IMR-90 (cell line): ENCODE data around the gene NUP98. TPM values are rescaled to one million over a fixed set of nuclear protein-coding genes. Genes with fewer than 3 reads are reported as not detected.

Experiments
- ATAC-seq: fragments of 200-7000 bp; cut with Tn5 transposase; 2 replicates; pipeline ENCODE4 v1.9.1; 2020; ENCODE audit warnings: low read depth, mild to moderate bottlenecking, moderate library complexity
- BruUV-seq: library from RNA; stranded (reverse); fragments of 400-500 nt; replicated peaks from 2 replicates; lab custom pipeline; 2021; lab: Mats Ljungman, UMichigan
- CTCF ChIA-PET: fragments of 300-600 bp; formaldehyde crosslinking; extraction: SDS; loops from one replicate; lab custom pipeline; 2021; ENCODE audit warnings: antibody characterized with exemption; lab: Yijun Ruan, JAX
- POLR2A ChIA-PET: fragments of 300-600 bp; sonication (Branson Sonifier 250); formaldehyde crosslinking; loops from one replicate; lab custom pipeline; 2022; ENCODE audit warnings: antibody characterized with exemption; ENCODE audit not compliant: unreplicated experiment; lab: Charles Lee
- DNase-seq: peaks from one replicate; pipeline ENCODE4 v3.0.0; 2013
- H2AFZ ChIP-seq: replicated peaks from 2 replicates; pipeline ENCODE3; 2013; ENCODE audit warnings: low read length, mild to moderate bottlenecking; ENCODE audit not compliant: poor library complexity
- H2AK5ac ChIP-seq: 2 replicates; pipeline ENCODE4 v1.6.1; 2013; ENCODE audit warnings: low read depth, low read length, inconsistent platforms
- H2AK9ac ChIP-seq: replicated peaks from 2 replicates; pipeline ENCODE3; 2013; ENCODE audit warnings: mild to moderate bottlenecking, low read depth, low read length, moderate library complexity; ENCODE audit not compliant: poor library complexity
- H2BK120ac ChIP-seq: 2 replicates; pipeline ENCODE4 v1.6.1; 2013; ENCODE audit warnings: low read depth, low read length, inconsistent platforms
- H2BK15ac ChIP-seq: 3 replicates; pipeline ENCODE4 v1.6.1; 2013; ENCODE audit warnings: low read depth, low read length, inconsistent platforms
- H2BK20ac ChIP-seq: 2 replicates; pipeline ENCODE4 v1.6.1; 2013; ENCODE audit warnings: low read depth, mild to moderate bottlenecking, inconsistent platforms, low read length, moderate library complexity
- H2BK5ac ChIP-seq: 2 replicates; pipeline ENCODE4 v1.6.1; 2013; ENCODE audit warnings: mild to moderate bottlenecking, low read depth, low read length, inconsistent platforms; ENCODE audit not compliant: poor library complexity, severe bottlenecking
- H3K14ac ChIP-seq: replicated peaks from 2 replicates; pipeline ENCODE4 v1.6.1; 2013; ENCODE audit warnings: low read depth, low read length, inconsistent platforms
- H3K18ac ChIP-seq: 2 replicates; pipeline ENCODE4 v1.6.1; 2013; ENCODE audit warnings: low read depth, low read length, control low read depth
- H3K23ac ChIP-seq: 2 replicates; pipeline ENCODE4 v1.6.1; 2013; ENCODE audit warnings: low read depth, low read length, inconsistent platforms
- H3K27ac ChIP-seq: 2 replicates; pipeline ENCODE4 v1.5.1; 2013; ENCODE audit warnings: mild to moderate bottlenecking, control low read depth, low read length; ENCODE audit not compliant: insufficient read depth
- H3K27me3 ChIP-seq: 2 replicates; pipeline ENCODE4 v1.6.1; 2013; ENCODE audit warnings: low read length; ENCODE audit not compliant: control insufficient read depth, insufficient read depth
- H3K36me3 ChIP-seq: 2 replicates; pipeline ENCODE4 v1.6.1; 2013; ENCODE audit warnings: low read length, mixed read lengths; ENCODE audit not compliant: control insufficient read depth, insufficient read depth
- H3K4ac ChIP-seq: 2 replicates; pipeline ENCODE4 v1.6.1; 2013; ENCODE audit warnings: low read depth, low read length, inconsistent platforms
- H3K4me1 ChIP-seq: 2 replicates; pipeline ENCODE4 v1.6.1; 2013; ENCODE audit warnings: low read length, mixed read lengths; ENCODE audit not compliant: control insufficient read depth, insufficient read depth
- H3K4me2 ChIP-seq: 2 replicates; pipeline ENCODE4 v1.6.1; 2013; ENCODE audit warnings: low read depth, mild to moderate bottlenecking, control low read depth, low read length, moderate library complexity
- H3K4me3 ChIP-seq: 2 replicates; pipeline ENCODE4 v1.5.1; 2013; ENCODE audit warnings: low read depth, mild to moderate bottlenecking, control low read depth, low read length, moderate library complexity; ENCODE audit not compliant: insufficient read depth
- H3K56ac ChIP-seq: 2 replicates; pipeline ENCODE4 v1.6.1; 2013; ENCODE audit warnings: low read length, inconsistent platforms; ENCODE audit not compliant: insufficient read depth; ENCODE audit errors: extremely low read depth
- H3K79me1 ChIP-seq, 2 experiments: 2 replicates each; pipeline ENCODE4 v1.6.1; 2013; ENCODE audit warnings: low read length in 2 of 2, inconsistent platforms in 1 of 2, low read depth in 1 of 2
- H3K9ac ChIP-seq: 2 replicates; pipeline ENCODE4 v1.6.1; 2013; ENCODE audit warnings: low read depth, low read length, control low read depth
- H3K9me1 ChIP-seq: 2 replicates; pipeline ENCODE4 v1.6.1; 2013; ENCODE audit warnings: low read length, inconsistent platforms; ENCODE audit not compliant: insufficient read depth
- H3K9me3 ChIP-seq: 2 replicates; pipeline ENCODE4 v1.6.1; 2013; ENCODE audit warnings: low read length; ENCODE audit not compliant: control insufficient read depth, insufficient read depth
- H4K20me1 ChIP-seq: 2 replicates; pipeline ENCODE4 v1.6.1; 2013; ENCODE audit warnings: low read length, inconsistent platforms; ENCODE audit not compliant: insufficient read depth
- H4K5ac ChIP-seq: 2 replicates; pipeline ENCODE4 v1.6.1; 2013; ENCODE audit warnings: mild to moderate bottlenecking, low read depth, low read length, control low read depth
- H4K8ac ChIP-seq, 2 experiments: 2 replicates each; pipeline ENCODE4 v1.6.1; 2013; ENCODE audit warnings: low read depth in 2 of 2, low read length in 2 of 2, control low read depth in 1 of 2, inconsistent platforms in 1 of 2
- H4K91ac ChIP-seq: 2 replicates; pipeline ENCODE4 v1.6.1; 2013; ENCODE audit warnings: low read depth, low read length, inconsistent platforms; ENCODE audit not compliant: insufficient read depth
- BHLHE40 ChIP-seq: fragments of 150-350 bp; IDR thresholded peaks from 2 replicates; pipeline ENCODE4 v1.6.1; 2016; ENCODE audit warnings: mild to moderate bottlenecking, low read depth, low read length
- CEBPB ChIP-seq: IDR thresholded peaks from 2 replicates; pipeline ENCODE4 v1.6.1; 2012; ENCODE audit warnings: low read depth, low read length, improper control_type of control experiment
- CTCF ChIP-seq: conservative IDR thresholded peaks from 2 replicates; pipeline ENCODE4 v1.5.1; 2012; ENCODE audit warnings: mild to moderate bottlenecking, low read depth, low read length, improper control_type of control experiment
- ELK1 ChIP-seq: fragments of 150-350 bp; IDR thresholded peaks from 2 replicates; pipeline ENCODE4 v1.6.1; 2016; ENCODE audit warnings: low read depth, mild to moderate bottlenecking, low read length, moderate library complexity, borderline replicate concordance
- FOS ChIP-seq: fragments of 150-350 bp; IDR thresholded peaks from 2 replicates; pipeline ENCODE4 v1.6.1; 2016; ENCODE audit warnings: low read depth, low read length
- MAFK ChIP-seq: IDR thresholded peaks from 2 replicates; pipeline ENCODE4 v1.6.1; 2012; ENCODE audit warnings: low read depth, low read length, improper control_type of control experiment
- RAD21 ChIP-seq: IDR thresholded peaks from 2 replicates; pipeline ENCODE4 v1.6.1; 2012; ENCODE audit warnings: low read length, improper control_type of control experiment
- RFX5 ChIP-seq: IDR thresholded peaks from 2 replicates; pipeline ENCODE4 v1.8.0; 2012; ENCODE audit warnings: low read depth, mild to moderate bottlenecking, low read length, moderate library complexity
- SMC3 ChIP-seq: fragments of 150-350 bp; IDR thresholded peaks from 2 replicates; pipeline ENCODE4 v1.6.1; 2016; ENCODE audit warnings: low read depth, mild to moderate bottlenecking, antibody characterized with exemption, low read length, moderate library complexity
- WGBS, 2 experiments: methylation state at CpG; one replicate each; pipeline versions ENCODE4 v1.1.5 to v1.1.7; 2013; ENCODE audit warnings: missing lambda C conversion rate in 2 of 2; ENCODE audit not compliant: insufficient read length in 1 of 2; ENCODE audit errors: extremely low coverage in 2 of 2; 5-methylcytosine and 5-hydroxymethylcytosine counted together
- dilution Hi-C: fragments of 300-500 bp; cut with HindIII; formaldehyde crosslinking; loops from one replicate; pipeline ENCODE4 v1.14.3; 2018; ENCODE audit warnings: low sequenced_read_pairs; ENCODE audit not compliant: unreplicated experiment
- in situ Hi-C: fragments of 300-500 bp; cut with MboI; formaldehyde crosslinking; loops from 3 replicates; pipeline ENCODE4 v1.14.3; 2019; ENCODE audit warnings: low sequenced_read_pairs, inconsistent platforms, mixed read lengths
- intact Hi-C: fragments of 100-400 bp; cut with micrococcal nuclease; formaldehyde crosslinking; loops from 2 replicates; pipeline ENCODE4 v1.10.0; 2022
- polyA plus RNA-seq, 3 experiments: library from polyadenylated mRNA; depleted of rRNA; stranded (reverse); fragments of >200 nt; gene quantifications; 2 replicates each; pipeline ENCODE4 v1.2.3, GENCODE V29; 2012; ENCODE audit warnings: low replicate concordance in 1 of 3
- total RNA-seq: library from RNA; depleted of rRNA; stranded (reverse); fragments of >200 nt; gene quantifications from 2 replicates; pipeline ENCODE4 v1.2.3, GENCODE V29; 2012

The NUP98 gene
- total and polyA plus RNA-seq, 2 of the 4 experiments (the other 2 are of a cell fraction) = 103 to 138 TPM

- peaks cover 47% of the 10 kb centered on the region for H4K20me1 ChIP-seq
These were observed 1.0 kb downstream of the NUP98 start for GRCh38 chr11:3796346-3796745.

More at GRCh38 chr11:3796346-3796745, 1.0 kb downstream of the NUP98 start:
- peak overlapping the region; percentile 74 for H3K4me3 ChIP-seq
- ChIA-PET CTCF (interaction anchor here (0.7 kb wide), 1 partner anchor 12 kb away, joined by 4 read pairs; the partner anchor contains the start of gene PGAP2), POLR2A (no interaction called here)
- no peak overlapping the region for H2AK9ac ChIP-seq
- H2BK15ac ChIP-seq = no peak overlapping the region
- H4K91ac ChIP-seq = no peak overlapping the region
- peak overlapping the region; percentile 93 for H3K23ac ChIP-seq
- dilution Hi-C loops = no loop called here
- WGBS, 2 experiments = no CpG with 5 or more reads among the region's 14 CpGs
- in situ Hi-C loops = no loop called here
- no peak overlapping the region for H3K4ac ChIP-seq
- DNase-seq = no peak
- intact Hi-C loops = loop anchor here (5.0 kb wide), 1 partner anchor 46 kb away; the partner anchor contains the start of gene RHOG
- peaks cover 16% of the 10 kb centered on the region for H3K36me3 ChIP-seq
- peak overlapping the region; percentile 76 for H2BK5ac ChIP-seq
- no peaks in the 10 kb centered on the region for H3K27me3 ChIP-seq
- H4K5ac ChIP-seq = peak overlapping the region; percentile 2; the same call in 1 of the 2 replicates
- H3K4me2 ChIP-seq = peak overlapping the region; percentile 97
- no peaks in the 10 kb centered on the region; the same call in 1 of the 2 replicates for H3K4me1 ChIP-seq
- H3K79me1 ChIP-seq = peaks cover 4 to 20% of the 10 kb centered on the region in 2 experiments; a peak in 3 of 4 replicates
- H3K14ac ChIP-seq = peak overlapping the region; percentile 80
- TF ChIP-seq MAFK (no peak), CEBPB (no peak), SMC3 (no peak), RFX5 (no peak), RAD21 (no peak), BHLHE40 (no peak), ELK1 (no peak), CTCF (no peak), FOS (no peak)
- no peak overlapping the region for H3K27ac ChIP-seq
- H2BK120ac ChIP-seq = no peak overlapping the region
- no peak overlapping the region; the same call in 1 of the 2 replicates for H2AK5ac ChIP-seq
- no peaks in the 10 kb centered on the region for H3K9me3 ChIP-seq
- peak overlapping the region; percentile 84 for H3K9ac ChIP-seq
- no TSS peak for BruUV-seq
- no peak for ATAC-seq
- H3K9me1 ChIP-seq = 0 out of 2 replicates have a peak, but pooled peaks cover 4% of the 10 kb centered on the region
- H4K8ac ChIP-seq = no peak overlapping the region
- H2BK20ac ChIP-seq = no peak overlapping the region
- H3K56ac ChIP-seq = peak overlapping the region; percentile 32
- no peak overlapping the region for H2AFZ ChIP-seq
- H3K18ac ChIP-seq = no peak overlapping the region
